ENCODE measurements around the gene NFYB. TPM values are rescaled to one million over a fixed set of nuclear protein-coding genes. Genes with fewer than 3 reads are reported as not detected.

The NFYB gene
- total RNA-seq, 1 experiment from 2014 or later: 22.4 TPM

DNA sequence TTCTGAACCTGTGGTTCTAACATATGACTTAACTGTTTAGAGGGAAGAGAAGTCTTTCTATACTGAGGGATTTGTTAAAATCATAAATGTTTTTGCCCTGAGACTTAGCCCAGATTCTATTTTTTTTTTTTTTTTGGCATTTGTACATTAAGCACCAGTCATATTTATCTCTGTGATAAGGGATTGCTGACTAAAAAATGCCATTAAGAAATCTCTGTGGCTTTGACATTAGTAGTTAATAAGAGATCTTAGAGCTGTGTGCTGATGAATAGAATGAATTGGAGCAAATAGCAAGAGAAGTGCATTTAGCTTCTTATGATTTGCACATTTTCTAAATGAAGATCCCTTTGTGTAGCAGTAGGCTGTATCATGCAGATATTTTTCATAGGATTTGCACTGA lies 32.5 kb downstream of the NFYB start:
- no peak overlapping the region for H3K4me3 ChIP-seq (replicated peaks in 1 of 2; ENCODE audit: low read depth in 1 of 2, low read length in 2 of 2)
- POLR2A ChIA-PET: no interaction called here
- H3K27me3 ChIP-seq (ENCODE audit: insufficient read depth, low read length): no peaks in the 10 kb centered on the region
- RAD21 ChIA-PET (ENCODE audit: low non-redundant PET in 1 of 2, low total read pairs in 2 of 2, uncharacterized antibody in 2 of 2, unreplicated experiment in 2 of 2): no interaction called here
- BruUV-seq (replicated peaks): no TSS peak
- H2AFZ ChIP-seq (ENCODE audit: low read depth, low read length, poor library complexity, severe bottlenecking): no peak overlapping the region
- no peaks in the 10 kb centered on the region for H3K4me1 ChIP-seq (ENCODE audit: control insufficient read depth in 1 of 2, insufficient read depth in 2 of 2, low read length in 2 of 2)
- DNase-seq (ENCODE audit: low read depth, low spot score): no peak
- H3K36me3 ChIP-seq (ENCODE audit: control insufficient read depth in 1 of 2, insufficient read depth in 2 of 2, low read length in 2 of 2): no peaks in the 10 kb centered on the region
- no peaks in the 10 kb centered on the region for H3K9me3 ChIP-seq (ENCODE audit: control insufficient read depth in 1 of 2, insufficient read depth in 1 of 2, low read depth in 1 of 2, low read length in 2 of 2)
- H4K20me1 ChIP-seq (ENCODE audit: insufficient read depth): no peaks in the 10 kb centered on the region
- no peaks in the 10 kb centered on the region for H3K79me2 ChIP-seq (ENCODE audit: insufficient read depth, low read length)
- no peak overlapping the region for H3K27ac ChIP-seq (ENCODE audit: low read depth, low read length)
- H3K9me2 ChIP-seq (ENCODE audit: insufficient read depth): no peaks in the 10 kb centered on the region
- H3K4me2 ChIP-seq (ENCODE audit: low read length): no peak overlapping the region
- intact Hi-C loops (cut with micrococcal nuclease): loop anchor here (5.0 kb wide), 1 partner anchor 333 kb away; no protein-coding TSS in a partner anchor
- no peak for ATAC-seq
- TF ChIP-seq YY1 (IDR thresholded peaks at IDR 0.05; ENCODE audit: extremely low read depth, insufficient replicate concordance, low read depth, low read length) (no peak), ZFX (IDR thresholded peaks at IDR 0.05) (no peak), POLR2AphosphoS5 (IDR thresholded peaks at IDR 0.05; ENCODE audit: low read depth, low read length) (no peak), SP1 (IDR thresholded peaks at IDR 0.05; ENCODE audit: low read depth) (no peak), ELF1 (IDR thresholded peaks at IDR 0.05; ENCODE audit: borderline replicate concordance, low read depth) (no peak), CBX3 (IDR thresholded peaks at IDR 0.05; ENCODE audit: low read depth) (no peak), CEBPB (IDR thresholded peaks at IDR 0.05; ENCODE audit: low read depth) (no peak), ZNF274 (IDR thresholded peaks at IDR 0.05; ENCODE audit: low read depth, low read length) (no peak), RAD21 (IDR thresholded peaks at IDR 0.05; ENCODE audit: low read depth) (no peak), POLR2A (IDR thresholded peaks at IDR 0.05; ENCODE audit: borderline replicate concordance, extremely low read depth, insufficient read depth, insufficient read length) (no peak), SRF (IDR thresholded peaks at IDR 0.05; ENCODE audit: low read depth) (no peak), EZH2phosphoT487 (IDR thresholded peaks at IDR 0.05; ENCODE audit: borderline replicate concordance) (no peak), EZH2 (IDR thresholded peaks at IDR 0.05) (no peak), SIN3A (IDR thresholded peaks at IDR 0.05; ENCODE audit: low read depth) (no peak), EGR1 (IDR thresholded peaks at IDR 0.05; ENCODE audit: low read depth) (no peak)
- TF ChIP-seq, protein P1, sequence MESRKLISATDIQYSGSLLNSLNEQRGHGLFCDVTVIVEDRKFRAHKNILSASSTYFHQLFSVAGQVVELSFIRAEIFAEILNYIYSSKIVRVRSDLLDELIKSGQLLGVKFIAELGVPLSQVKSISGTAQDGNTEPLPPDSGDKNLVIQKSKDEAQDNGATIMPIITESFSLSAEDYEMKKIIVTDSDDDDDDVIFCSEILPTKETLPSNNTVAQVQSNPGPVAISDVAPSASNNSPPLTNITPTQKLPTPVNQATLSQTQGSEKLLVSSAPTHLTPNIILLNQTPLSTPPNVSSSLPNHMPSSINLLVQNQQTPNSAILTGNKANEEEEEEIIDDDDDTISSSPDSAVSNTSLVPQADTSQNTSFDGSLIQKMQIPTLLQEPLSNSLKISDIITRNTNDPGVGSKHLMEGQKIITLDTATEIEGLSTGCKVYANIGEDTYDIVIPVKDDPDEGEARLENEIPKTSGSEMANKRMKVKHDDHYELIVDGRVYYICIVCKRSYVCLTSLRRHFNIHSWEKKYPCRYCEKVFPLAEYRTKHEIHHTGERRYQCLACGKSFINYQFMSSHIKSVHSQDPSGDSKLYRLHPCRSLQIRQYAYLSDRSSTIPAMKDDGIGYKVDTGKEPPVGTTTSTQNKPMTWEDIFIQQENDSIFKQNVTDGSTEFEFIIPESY (IDR thresholded peaks at IDR 0.05; ENCODE audit: extremely low read depth, insufficient replicate concordance, low read length): no peak
- TF ChIP-seq, protein P2, sequence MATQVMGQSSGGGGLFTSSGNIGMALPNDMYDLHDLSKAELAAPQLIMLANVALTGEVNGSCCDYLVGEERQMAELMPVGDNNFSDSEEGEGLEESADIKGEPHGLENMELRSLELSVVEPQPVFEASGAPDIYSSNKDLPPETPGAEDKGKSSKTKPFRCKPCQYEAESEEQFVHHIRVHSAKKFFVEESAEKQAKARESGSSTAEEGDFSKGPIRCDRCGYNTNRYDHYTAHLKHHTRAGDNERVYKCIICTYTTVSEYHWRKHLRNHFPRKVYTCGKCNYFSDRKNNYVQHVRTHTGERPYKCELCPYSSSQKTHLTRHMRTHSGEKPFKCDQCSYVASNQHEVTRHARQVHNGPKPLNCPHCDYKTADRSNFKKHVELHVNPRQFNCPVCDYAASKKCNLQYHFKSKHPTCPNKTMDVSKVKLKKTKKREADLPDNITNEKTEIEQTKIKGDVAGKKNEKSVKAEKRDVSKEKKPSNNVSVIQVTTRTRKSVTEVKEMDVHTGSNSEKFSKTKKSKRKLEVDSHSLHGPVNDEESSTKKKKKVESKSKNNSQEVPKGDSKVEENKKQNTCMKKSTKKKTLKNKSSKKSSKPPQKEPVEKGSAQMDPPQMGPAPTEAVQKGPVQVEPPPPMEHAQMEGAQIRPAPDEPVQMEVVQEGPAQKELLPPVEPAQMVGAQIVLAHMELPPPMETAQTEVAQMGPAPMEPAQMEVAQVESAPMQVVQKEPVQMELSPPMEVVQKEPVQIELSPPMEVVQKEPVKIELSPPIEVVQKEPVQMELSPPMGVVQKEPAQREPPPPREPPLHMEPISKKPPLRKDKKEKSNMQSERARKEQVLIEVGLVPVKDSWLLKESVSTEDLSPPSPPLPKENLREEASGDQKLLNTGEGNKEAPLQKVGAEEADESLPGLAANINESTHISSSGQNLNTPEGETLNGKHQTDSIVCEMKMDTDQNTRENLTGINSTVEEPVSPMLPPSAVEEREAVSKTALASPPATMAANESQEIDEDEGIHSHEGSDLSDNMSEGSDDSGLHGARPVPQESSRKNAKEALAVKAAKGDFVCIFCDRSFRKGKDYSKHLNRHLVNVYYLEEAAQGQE (IDR thresholded peaks at IDR 0.05; ENCODE audit: low read depth): no peak
- CTCF ChIA-PET: interaction anchor here (0.6 kb wide), 1 partner anchor 142 kb away, joined by 3 read pairs; no protein-coding TSS in a partner anchor
- H3K9ac ChIP-seq (ENCODE audit: low read length): no peak overlapping the region
